Gastroesophageal sphincter (tissue), 3 donors: ENCODE data around the gene MN1.

ENCODE experiments used
- POLR2A ChIP-seq, 2 donors: fragments of 450-650 bp; IDR thresholded peaks; one replicate each; pipeline ENCODE4 v1.6.1; 2017; ENCODE audit warnings: antibody characterized with exemption in 2 of 2, mild to moderate bottlenecking in 2 of 2, moderate library complexity in 1 of 2
- TF ChIP-seq, protein P1 (sequence below), 4 experiments: fragments of 200-600 bp in 2 of 4; fragments of 450-650 bp in 2 of 4; sonication (generic) in 1 of 4; IDR thresholded peaks; one replicate each; pipeline ENCODE4 v1.5.1; 2017 to 2019; ENCODE audit warnings: antibody characterized with exemption in 4 of 4, mild to moderate bottlenecking in 2 of 4, moderate library complexity in 2 of 4

DNA sequence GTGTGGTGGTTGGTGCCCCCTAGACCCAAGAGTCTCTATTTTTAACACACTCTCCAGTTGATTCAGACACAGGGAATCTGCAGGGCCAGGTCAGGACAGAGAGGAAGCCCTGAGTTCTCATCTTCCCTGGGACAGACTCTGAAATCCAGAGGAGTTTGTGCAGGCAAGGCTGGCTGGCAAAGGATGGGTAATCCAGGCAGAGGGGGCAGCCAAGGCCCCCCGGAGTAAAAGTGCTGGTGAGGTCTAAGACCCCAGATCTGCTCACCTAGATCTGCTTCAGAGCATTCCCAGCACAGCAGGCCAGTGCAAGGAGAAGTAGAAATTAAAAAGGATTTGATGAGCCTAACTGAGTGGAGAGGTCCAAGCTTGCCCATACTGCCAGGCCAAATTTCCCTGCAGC is 40.6 kb upstream of the MN1 start:
- TF ChIP-seq, protein P1, sequence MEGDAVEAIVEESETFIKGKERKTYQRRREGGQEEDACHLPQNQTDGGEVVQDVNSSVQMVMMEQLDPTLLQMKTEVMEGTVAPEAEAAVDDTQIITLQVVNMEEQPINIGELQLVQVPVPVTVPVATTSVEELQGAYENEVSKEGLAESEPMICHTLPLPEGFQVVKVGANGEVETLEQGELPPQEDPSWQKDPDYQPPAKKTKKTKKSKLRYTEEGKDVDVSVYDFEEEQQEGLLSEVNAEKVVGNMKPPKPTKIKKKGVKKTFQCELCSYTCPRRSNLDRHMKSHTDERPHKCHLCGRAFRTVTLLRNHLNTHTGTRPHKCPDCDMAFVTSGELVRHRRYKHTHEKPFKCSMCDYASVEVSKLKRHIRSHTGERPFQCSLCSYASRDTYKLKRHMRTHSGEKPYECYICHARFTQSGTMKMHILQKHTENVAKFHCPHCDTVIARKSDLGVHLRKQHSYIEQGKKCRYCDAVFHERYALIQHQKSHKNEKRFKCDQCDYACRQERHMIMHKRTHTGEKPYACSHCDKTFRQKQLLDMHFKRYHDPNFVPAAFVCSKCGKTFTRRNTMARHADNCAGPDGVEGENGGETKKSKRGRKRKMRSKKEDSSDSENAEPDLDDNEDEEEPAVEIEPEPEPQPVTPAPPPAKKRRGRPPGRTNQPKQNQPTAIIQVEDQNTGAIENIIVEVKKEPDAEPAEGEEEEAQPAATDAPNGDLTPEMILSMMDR (IDR thresholded peaks at IDR 0.05): no peak
- no peak for TF ChIP-seq POLR2A (IDR thresholded peaks at IDR 0.05)
